ENCODE results near the gene BICC1.

Gene BICC1

DNA sequence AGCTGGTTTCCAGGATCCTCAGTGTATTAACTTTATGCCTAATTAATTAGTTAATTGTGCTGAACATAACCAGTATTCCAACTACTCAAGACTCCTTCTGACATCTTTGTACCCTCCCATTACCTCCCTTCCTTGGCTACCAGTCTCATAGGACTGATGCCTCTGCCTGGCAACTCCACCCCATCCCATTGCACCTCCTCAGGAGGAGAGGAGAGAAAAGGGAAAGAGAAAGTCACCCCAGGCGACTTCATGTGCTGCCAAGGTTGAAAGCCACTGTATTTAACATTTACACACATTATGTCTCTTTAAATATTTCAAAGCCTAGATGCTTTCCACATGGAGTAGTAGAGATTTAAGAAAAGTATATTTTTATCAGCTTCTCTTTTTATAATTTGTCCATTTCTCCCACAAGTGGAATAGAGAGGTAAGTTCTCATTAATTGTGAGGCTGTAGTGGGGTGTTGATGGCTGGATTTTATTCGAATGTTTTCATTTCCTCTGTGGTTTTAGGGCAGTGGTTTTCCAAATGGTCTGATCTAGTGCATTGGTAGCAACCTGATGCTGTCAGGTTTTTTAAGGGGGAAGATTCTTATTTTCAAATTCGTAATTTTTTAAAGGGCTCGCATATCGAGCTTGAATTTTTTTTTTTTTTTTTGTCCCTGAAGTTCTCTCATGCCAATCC is 148.0 kb downstream of the BICC1 start:
- no peak for DNase-seq

DNA sequence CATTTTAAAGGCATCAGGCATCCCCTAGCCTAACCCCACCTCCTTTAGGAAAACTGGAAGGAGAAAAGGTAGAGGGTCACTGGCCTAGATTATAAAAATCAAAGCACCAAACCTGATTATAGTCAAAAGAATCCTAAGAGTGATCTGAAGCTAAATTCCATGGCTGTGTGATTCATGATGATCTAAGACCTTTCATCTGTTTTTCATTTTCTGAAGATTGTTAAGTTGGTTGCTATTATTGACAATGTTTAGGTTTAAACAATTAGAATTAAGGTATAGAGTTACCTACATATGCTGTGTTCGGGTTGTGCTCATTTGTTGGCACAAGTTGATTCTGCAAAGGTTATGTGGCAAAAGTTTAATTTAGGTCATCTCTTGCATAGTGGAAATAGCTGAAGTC is 148.7 kb downstream of the BICC1 start:
- DNase-seq = no peak

DNA sequence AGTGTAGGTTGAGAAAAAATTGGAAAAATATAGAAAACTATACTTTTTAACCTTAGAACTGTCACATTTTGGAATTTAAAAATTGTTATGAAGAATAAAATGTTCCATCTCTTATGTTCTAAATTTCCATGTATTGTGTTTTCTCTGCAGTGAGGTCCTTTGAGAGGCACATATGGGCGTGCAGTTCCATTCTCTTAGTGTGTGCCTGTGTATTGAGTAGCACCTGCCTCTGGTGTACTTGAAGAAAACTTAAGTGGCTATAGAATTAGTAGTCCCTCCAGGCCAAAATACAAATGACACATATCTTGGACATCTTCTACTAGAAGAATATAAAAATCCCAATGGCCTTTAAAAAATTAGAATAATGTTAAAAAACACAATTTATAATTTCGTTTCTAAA is 149.2 kb downstream of the BICC1 start:
- no peak for DNase-seq

DNA sequence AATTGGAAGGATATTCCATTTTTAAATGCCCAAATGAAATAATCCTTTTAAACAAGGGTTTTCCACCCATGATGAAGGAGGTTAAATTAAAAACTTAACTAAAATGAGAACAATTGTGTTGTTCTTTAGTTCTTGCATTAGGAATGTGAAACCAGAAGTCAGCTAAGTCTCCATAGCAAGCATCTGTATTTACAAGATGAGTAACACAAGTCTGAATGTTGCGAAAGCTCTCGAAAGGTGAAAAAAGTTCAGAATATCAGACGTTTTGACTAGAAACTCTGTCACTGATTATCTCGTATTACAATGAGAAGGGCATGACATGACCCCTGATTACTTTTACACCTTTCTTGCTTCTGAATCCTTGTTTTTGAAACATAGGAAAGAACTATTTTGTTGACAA is 149.6 kb downstream of the BICC1 start:
- no peak for DNase-seq

DNA sequence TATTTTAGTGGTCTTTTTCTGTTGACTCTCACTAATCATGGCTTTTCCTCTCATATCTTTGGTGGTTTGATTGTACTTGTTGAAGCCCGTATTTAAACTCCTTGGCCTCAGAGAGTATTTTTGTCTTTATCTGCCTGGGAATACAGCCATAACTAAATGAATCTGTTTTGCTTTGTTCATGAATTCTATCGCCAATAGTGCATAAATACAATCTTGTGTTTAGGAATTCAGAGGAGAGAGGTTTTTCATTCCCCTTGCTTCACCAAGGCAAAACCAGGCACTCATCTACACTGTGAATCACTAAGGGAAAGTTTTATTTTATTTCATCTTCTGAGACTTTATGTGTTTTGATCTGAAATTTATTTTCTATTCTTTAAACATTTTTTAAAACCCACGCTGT is 152.7 kb downstream of the BICC1 start:
- no peak for DNase-seq

DNA sequence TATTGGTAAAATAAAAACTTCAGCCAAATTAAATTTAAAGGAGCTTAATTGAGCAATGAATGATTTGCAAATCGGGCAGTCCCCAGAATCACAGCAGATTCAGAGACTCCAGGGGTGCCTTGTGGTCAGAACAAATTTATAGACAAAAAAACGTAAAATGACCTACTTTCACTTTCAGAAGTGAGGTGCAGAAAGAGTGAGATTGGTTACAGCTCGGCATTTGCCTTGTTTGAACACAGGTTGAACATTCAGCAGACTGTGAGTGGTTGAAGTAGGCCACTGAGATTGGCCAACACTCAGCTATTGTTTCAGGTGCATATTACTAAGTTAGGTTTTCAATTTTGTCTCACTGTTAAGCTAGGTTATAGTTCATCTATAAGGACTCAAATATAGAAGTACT is 153.4 kb downstream of the BICC1 start:
- no peak for DNase-seq

DNA sequence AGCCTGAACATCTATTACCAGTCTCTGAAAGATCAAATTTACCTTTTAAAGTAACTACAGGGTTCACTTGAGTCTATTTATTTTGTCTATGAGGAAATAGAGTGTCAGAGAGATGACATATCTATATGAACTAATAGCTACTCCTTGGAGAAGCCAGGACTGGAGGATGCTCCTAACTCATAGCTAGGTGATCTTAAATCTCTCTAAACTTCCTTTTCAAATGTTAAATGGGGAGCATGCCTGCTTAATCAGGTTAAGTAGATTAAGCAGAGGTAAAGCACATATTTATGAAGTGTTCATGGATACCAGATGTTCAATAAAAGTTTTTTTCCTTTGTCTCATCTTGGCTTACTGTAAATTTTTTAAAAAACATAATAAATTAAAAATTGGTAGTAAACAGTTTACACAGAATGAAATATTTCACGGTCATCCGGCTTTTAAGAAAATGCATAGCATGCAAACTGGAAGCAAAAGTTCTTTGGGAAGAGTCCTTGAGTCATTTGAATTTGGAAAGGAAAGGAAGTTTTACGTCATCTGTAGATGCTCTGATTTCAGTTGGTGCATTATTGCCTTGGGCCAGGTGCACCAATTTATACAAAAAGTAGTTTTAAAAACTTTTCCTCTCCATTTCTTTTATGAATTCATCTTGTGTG is 155.1 kb downstream of the BICC1 start:
- no peak for DNase-seq

DNA sequence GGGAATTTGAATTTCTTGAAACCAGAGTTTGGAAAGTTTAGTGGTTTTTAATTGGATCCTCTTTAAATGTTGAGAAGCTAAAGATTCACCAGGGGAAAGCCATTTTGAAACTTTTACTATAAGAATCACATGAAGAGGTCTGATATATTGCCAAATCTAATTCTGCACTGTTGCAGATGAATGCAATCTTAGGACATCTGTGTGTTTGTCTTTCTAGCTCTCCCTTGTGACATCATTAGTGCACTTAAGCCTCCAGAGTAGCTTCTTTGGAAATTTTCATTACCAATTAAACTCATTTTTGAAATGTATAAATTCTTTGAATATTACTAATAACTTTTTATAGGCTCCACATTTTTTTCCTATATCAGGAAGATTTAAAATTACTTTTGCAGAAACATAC is 160.2 kb downstream of the BICC1 start:
- DNase-seq = no peak

DNA sequence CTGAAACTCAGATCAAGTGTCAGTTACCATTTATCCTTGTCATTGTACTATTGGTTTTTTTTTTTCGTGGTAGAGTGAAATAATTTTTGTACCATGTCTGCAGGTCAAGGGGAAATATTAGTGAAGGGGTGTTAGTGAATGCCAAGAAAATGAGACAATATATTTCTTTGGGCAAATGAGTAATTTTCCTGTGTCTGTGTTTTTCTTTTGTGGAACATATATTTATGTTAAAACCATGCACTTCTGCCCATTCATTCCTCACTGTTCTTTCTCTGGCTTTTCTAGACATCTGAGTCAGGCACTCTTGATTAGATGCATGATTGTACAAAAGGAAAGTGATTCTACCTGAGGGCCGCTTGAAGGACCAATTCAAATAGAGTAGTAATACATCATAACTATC is 161.6 kb downstream of the BICC1 start:
- no peak for DNase-seq

DNA sequence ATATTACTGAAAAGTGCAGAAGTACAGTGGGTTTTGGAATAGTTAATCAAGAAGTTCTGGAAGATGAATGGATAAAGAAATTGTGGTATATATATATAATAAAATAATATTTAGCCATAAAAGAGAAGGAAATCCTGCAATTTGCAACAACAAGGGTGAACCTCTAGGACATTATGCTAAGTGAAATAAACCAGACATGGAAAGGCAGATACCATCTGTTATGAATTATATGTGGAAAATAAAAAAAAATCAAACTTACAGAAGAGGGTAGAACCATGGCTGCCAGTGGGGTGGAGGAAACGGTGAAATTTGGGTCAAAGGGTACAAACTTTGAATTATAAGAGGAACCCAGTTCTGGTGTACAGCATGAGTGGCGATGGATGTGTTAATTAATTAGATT is 162.6 kb downstream of the BICC1 start:
- DNase-seq = no peak

DNA sequence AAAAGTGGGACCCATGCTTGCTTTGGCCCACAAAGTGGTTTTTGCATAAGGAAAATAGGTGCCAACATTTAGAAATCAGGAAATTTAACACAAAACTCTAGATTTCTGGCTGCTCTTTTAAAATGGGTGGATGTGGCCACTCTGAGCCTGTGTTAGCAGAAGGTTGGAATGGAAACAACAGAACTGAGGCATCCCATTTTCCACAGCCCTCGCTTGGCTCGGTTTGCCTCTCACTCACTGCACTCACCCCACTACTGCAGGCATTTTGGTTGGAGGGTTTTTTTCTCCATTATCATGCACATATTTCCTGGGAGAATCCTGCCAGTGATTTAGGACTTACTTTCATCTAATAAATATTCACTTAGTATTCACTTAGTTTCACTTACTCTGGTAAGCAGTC is 178.9 kb downstream of the BICC1 start:
- no peak for DNase-seq

DNA sequence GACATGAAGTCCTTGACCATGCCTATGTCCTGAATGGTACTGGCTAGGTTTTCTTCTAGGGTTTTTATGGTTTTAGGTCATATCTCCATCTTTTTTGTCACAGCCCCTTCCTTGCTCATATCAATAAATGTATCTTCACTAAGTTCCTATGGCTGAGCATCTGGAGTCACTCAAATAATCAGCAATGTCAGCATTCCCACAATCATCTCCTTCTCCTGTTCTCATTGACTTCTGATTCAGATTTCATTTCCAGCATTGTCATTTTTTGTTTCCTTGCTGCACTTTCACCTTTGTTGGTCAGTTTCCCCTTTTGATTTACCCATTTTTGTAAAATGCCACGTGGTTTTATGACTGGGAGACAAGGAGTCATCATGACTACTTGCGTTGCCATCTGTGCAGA is 181.2 kb downstream of the BICC1 start:
- DNase-seq = no peak

DNA sequence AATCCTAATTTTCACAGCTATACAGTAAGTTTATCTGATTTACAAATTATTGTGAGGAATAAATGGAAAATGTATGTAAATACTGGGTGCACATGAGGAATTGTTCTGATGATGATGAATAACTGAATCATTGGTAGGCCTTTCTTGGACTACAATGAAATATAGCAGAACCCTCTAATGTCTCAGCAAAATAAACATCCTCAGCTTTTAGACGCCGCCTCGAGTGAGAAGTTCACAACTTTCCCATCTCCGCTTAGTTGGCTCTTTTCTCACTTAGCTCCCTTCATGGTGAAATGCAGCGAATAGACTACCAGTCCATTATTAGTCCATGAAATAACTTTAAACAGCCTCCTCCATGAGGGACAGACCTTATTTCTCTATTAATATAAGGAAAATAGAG is 182.3 kb downstream of the BICC1 start:
- DNase-seq = no peak

DNA sequence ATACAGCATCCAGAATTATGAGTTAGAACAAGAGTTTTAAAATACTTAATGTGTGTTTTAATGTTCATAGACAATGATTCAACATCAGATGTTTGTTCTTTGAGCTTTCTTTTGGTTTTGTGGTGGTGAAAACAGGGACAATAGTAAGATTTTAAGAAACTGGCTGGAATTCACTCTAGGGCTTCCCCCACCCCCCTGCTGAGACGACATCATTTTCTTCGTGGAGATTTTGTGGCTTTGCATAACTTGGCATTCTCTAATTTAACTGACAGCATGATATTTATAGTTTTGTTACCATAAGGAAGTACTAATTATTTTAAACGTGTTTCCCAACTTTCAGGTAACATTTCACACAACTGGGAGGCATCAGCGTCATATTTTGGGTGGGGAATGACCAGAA is 184.1 kb downstream of the BICC1 start:
- DNase-seq = no peak

DNA sequence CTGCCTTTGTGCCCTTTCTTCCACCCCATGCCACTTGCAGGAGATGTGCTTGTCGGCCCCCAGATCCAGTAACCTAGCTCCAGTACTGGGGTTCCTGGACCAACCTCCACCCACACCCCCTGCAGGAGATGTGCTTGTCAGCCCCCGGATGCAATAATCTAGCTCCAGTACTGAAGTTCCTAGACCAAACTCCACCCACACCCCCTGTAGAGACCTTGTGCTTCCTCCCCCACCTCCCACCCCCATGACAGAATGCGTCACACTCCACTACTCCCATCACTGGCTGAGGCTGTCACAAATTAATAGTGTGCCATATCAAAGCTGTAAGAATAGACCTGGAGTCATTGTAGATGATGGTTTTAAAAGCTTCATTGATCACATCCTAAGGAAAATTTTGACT is 185.0 kb downstream of the BICC1 start:
- DNase-seq = no peak

DNA sequence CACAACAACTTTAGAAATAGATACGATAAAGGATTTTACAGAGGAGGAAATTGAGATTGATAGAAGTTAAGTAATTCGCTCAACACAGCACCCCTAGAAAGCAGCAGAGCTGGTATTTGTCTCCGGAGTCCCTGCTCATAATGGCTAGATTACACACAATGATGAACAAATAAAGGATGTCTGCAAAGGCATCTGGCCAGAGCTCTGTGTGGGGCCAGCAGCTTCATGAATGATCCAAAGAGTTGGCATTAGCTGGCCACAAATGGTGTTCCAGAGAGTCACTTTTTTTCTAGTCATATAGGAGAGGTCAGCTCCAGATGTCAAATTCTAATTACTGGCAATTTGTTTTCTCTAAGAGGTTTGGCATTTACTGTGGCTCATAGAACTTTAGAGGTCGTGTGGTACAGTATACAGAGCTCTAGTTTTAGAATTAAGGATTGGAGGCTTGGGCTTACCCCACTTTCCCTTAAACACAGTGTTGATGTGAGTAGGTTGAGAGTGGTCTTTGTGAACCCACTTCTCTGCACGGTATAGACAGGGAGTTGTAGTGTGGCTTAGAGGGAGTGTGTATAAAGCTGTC is 186.2 kb downstream of the BICC1 start:
- no peak for DNase-seq

DNA sequence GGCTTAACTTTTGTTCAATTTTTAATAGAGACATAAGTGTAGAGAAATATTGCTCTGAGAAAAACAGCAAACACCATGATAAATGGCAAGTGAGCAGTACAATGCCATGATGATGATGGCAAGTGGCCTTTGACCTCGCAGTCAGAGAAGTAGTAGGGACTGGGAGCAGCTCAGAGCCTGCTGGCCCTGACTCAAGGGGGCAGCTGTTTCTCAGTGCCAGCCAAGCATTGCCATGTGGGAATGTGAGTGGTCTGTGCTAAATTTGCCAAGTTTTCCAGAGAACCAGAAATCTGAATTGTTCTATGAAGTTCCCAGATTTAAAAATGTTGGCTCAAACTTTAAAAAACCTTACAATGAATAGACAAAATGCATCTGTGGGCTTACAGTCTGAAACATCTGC is 187.9 kb downstream of the BICC1 start:
- no peak for DNase-seq

DNA sequence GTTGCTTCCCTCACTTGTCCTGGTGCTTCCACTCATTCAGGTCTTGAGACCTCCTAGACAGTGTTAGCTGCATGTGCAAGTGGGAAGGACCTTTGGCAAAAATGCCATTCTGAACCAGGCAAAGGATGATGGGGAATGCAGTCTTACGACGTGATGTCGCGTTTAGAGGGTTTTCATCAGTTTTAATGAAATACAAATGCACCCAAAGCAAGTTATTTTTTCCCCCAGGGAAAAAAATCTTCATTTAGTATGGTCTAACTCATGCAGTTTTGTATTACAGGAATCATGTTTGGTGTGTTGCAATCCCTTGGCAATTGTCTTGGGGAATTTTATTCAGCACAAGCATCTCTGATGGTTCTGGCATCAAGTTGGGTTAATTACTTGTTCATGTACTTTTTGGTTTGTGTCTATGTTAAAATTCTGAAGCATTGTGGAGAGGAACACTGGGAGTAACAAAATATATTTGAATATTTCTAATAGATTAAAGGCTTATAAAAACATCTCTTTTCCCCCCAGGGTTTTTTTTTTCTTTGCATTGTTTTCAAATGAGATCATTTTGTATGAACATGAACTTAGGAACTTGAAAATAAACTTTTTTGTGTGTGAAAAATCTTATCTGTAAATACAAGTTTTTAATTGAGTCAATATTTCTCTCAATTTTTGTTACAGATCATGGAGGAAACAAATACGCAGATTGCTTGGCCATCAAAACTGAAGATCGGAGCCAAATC is 188.9 kb downstream of the BICC1 start:
- no peak for DNase-seq

DNA sequence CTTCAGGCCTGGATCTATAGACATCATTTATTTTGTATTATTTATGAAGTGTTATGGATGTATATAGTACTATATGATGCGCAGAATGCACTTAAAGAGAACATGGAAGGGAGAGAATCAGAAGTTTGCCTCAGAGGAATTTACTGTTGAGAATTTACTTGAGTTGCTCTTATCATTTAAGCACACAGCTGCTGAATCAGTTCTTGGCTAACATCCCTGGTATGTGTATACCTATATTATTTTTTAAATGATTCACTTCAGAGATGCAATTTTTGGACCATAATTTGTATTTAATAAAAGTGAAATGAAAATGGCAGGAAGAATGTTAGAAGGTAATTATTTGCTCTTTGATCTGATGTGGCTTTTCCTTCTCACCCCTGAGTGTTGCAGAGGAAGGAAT is 191.6 kb downstream of the BICC1 start:
- DNase-seq = no peak

DNA sequence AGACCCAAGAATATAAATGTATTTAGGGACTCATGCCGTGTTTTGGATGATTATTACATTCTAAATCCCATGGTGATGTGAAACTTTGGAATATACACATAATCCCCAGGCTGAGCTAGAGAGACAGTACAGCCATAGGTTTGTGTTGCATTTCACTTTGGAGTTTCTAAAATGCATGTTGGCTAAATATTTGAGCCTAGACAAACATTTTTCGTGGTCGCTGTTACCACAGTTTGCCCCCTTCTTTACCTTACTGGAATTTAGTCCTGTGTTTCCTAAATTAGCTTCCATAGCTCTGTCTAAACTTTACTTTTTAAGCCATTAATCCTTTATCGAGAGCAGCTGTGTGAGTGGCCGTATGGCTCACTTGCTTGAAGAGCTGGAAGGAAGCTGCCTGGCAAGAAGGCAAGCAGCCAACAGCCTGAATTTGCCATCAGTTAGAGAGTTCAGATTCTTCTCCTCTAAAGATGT is 192.0 kb downstream of the BICC1 start:
- DNase-seq = no peak

DNA sequence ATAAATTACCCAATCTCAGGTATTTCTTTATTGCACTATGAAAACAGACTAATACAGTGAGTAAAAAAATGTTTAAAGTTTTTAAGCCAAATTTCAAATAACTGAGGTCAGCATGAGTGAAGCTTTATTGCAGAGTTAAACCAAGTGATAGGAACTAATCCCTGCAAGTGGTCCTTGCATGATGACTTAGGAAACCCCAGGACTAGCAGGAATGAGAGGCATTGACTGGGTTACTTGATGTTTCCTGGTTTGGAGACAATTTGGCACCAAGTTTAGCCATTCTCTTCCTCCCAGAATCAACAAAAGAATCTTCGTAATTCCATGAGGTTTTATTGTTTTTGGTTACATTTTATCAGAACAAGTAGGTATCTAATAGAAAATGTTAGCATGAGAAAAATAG is 194.2 kb downstream of the BICC1 start:
- DNase-seq = no peak

DNA sequence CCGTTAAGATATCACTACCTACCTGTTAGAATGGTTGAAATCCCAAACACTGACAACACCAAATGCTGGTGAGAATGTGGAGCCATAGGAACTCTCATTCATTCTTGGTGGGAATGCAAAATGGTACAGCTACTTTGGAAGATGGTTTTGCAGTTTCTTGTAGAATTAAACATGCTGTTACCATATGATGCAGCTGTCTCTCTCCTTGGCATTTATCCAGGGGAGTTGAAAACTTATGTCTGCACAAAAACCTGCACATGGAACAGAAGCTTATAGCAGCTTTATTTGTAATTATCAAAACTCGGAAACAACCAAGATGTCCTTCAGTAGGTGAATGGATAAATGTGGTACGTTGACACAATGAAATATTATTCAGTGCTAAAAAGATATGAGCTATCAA is 199.5 kb downstream of the BICC1 start:
- no peak for DNase-seq

DNA sequence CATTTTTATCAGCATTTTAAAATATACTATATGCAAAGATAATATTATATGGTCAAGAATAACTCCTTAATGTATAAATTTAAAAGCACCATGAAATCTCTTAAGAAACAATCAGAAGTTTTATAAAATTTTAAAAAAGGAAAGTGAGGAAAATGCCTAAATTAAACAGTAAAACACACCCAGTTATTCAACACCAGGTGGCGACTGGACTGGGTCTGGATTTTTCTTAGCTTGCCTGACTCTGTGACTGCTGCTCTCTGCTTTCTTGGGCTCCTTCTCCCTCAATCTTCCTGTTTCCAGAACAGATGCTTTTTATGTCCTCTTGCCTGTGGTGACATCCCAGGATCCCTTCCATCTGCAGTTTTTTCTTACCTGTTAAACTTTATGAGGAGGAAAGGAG is 200.3 kb downstream of the BICC1 start:
- no peak for DNase-seq

DNA sequence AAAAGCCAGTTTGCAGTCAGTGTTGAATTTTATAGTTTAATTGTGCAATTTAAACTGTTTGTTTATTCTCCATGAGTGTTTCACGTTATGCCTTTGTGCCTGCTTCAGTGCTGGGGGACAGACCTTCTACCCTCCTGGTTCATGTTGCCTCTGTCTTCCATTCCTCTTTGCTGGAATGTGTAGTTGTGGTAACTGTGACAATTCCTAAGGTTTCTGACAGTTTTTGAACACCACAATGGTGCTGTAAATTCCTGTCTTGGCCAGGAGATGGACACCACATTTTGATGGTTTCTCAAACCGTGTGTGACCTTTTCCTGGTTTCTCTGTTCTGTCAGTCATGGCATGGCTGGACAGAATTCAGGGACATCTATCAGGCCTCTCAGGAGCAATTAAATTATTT is 201.7 kb downstream of the BICC1 start:
- DNase-seq = no peak

Measured in islet precursor cell (in vitro differentiated cells).